ENCODE results near the gene ADGRL3.

GRCh38 chr4:61223385-61223784 is 23.3 kb downstream of the ADGRL3 start:
- no peak for TF ChIP-seq CTCF (conservative IDR thresholded peaks at IDR 0.05; ENCODE audit: low read length)
- TF ChIP-seq EZH2phosphoT487 (IDR thresholded peaks at IDR 0.05; ENCODE audit: borderline replicate concordance, low read depth, low read length) = no peak

Measured in OCI-LY7 (cell line).